Effector memory CD4-positive, alpha-beta T cell (primary cell): ENCODE results near the gene NSF.
A peak's percentile ranks its signal among the peaks of the same experiment; 100 is the strongest.

Experiments
- DNase-seq, 3 donors: peaks; one replicate each; pipeline ENCODE4 v3.0.0-alpha.2; 2020
- H3K27ac ChIP-seq: 2 replicates; pipeline ENCODE4 v1.7.0; 2013; ENCODE audit warnings: mild to moderate bottlenecking, low read length, moderate library complexity; ENCODE audit not compliant: insufficient read depth, poor library complexity, severe bottlenecking
- H3K27me3 ChIP-seq: replicated peaks from 2 replicates; pipeline ENCODE4 v1.7.0; 2013; ENCODE audit warnings: mild to moderate bottlenecking, low read length; ENCODE audit not compliant: insufficient read depth, control insufficient read depth, poor library complexity, severe bottlenecking
- H3K36me3 ChIP-seq: 2 replicates; pipeline ENCODE4 v1.7.0; 2013; ENCODE audit warnings: mild to moderate bottlenecking, low read length, moderate library complexity; ENCODE audit not compliant: control insufficient read depth, insufficient read depth
- H3K4me1 ChIP-seq: 2 replicates; pipeline ENCODE4 v1.7.0; 2013; ENCODE audit warnings: low read length, mild to moderate bottlenecking; ENCODE audit not compliant: control insufficient read depth, insufficient read depth, poor library complexity, severe bottlenecking
- H3K4me3 ChIP-seq: 2 replicates; pipeline ENCODE4 v1.7.0; 2013; ENCODE audit warnings: low read length, low read depth, mild to moderate bottlenecking; ENCODE audit not compliant: insufficient read depth, poor library complexity, severe bottlenecking
- H3K9me3 ChIP-seq: 2 replicates; pipeline ENCODE4 v1.7.0; 2013; ENCODE audit warnings: mild to moderate bottlenecking, low read length, moderate library complexity; ENCODE audit not compliant: control insufficient read depth

NSF gene

DNA sequence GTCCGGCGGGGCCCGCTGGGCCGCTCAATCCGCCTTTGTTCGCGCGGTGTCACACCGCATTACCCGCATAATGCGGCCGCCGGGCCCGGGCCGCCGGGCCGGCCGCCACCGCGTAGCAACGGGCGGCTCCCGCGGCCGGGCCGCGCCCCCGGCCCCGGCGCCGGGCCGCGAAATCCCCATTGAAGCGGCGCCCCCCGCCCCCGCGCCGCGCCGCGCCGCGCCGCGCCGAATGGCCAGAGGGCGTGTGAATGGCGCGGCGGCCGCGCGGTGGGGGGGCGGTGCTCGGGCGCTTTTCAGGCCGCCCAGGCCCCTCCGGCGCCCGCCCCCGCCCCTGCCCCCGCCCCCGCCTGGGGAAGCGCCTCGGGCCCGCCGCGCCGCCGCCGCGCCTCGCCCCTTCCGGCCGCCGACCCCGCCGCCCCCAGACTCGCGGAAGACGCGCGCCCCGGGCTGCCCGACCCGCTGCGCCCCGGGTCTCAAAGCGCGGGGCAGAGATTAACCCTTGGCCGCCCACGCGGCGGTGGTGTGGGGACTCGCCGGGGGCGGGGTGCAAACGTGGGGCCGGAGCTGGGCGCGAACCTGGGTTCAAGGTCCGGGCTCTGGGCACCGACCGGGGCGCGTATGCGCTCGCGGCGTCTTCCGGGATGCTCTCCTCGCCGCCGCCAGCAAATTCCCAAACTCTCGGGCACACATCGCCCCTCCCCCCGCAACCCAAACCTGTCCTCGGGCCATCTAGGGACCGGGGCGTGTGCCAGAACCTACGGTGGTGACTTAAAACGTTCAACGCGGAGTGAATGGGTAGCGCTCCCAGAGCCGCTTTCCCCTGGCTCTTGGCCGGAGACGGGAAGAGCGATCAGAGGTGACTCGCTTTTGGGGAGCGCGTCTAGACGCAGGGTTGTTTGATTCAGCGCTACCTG, 181.3 kb downstream of the NSF start:
- peak overlapping the region; percentile 69 for H3K4me3 ChIP-seq
- H3K9me3 ChIP-seq = no peaks in the 10 kb centered on the region
- no peaks in the 10 kb centered on the region for H3K36me3 ChIP-seq
- peaks cover 19% of the 10 kb centered on the region for H3K27me3 ChIP-seq
- peak in 1 of 3 donors; percentile 8 for DNase-seq
- peaks cover 17% of the 10 kb centered on the region for H3K4me1 ChIP-seq
- no peak overlapping the region for H3K27ac ChIP-seq

DNA sequence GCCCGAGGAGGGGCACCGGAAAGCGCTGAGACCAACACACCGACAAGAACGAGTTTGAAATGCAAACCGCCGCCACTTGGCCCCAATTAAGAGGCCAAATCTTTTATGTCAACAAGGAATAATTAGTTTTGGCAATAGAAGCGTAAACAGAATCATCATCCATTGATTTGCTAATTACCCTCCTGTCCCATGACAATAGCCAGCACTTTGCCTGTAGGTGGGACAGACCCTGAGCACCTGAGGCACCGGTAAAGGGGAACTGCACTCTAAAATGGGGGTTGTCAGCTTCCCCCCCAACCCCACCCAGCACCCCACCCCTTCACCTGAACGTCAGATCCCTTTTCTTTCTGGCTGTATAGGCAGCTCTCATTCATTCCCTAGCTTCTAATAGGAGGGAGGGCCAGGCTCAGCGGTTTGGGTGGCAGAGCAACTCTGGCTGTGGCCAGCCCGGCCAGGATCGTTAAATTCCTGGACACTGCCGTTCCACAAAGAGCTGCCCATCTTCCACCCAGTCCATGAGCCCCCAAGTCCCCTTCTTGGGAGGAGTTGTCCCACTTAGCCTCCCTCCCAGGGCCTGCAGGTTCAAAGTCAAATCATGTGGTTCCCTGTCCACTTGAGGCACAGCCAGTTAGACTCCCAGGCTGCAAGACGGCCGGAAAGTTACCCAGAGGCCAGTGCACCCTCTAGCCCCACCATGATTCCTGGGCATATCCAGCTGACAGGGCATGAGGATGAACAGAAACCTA, 182.2 kb downstream of the NSF start:
- H3K4me1 ChIP-seq = peaks cover 17% of the 10 kb centered on the region
- no peaks in the 10 kb centered on the region for H3K36me3 ChIP-seq
- H3K9me3 ChIP-seq = no peaks in the 10 kb centered on the region
- no peak for DNase-seq
- no peak overlapping the region for H3K27ac ChIP-seq
- peak overlapping the region; percentile 69 for H3K4me3 ChIP-seq
- H3K27me3 ChIP-seq = peaks cover 19% of the 10 kb centered on the region

DNA sequence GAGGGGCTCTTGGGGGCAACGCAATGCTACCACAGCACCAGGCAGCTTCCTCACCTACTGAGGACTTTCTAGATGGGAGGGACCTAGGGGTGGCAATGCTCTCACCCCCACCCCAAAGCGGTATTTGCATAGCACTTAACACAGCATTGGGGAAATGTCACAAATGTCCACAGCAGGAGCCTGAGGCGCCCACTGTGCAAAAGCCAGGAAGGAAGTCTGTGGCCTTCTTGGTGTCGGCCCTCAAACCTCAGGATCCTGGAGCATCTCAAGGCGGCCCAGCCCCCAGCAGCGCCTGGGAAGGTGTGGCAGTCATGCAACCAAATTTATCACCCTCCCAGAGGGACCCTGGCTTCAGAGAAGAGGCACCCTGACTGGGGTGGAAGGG, 182.7 kb downstream of the NSF start:
- Histone ChIP-seq H3K36me3 (no peaks in the 10 kb centered on the region), H3K4me1 (peaks cover 17% of the 10 kb centered on the region), H3K27me3 (peaks cover 19% of the 10 kb centered on the region), H3K27ac (no peak overlapping the region), H3K4me3 (no peak overlapping the region), H3K9me3 (no peaks in the 10 kb centered on the region)
- no peak for DNase-seq

DNA sequence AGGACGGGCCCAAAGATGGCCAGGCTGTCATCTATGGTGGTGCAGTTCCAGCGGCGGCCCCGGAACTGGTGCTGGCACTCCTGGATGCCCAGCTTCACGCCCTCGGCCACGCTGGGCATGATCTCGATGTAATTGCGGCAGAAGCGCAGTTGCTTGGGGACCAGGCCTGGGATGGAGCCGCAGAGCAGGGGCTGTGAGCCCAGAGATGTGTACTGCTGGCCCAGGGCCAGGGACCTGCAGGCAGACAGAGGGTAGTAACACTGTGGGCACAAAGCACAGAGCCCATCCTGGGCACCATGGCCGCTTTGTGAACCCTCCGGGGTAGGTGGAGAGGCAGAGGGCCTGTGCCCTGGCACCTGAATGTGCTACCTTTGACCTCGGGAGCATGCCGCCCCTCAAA, 183.2 kb downstream of the NSF start:
- H3K4me1 ChIP-seq = peaks cover 17% of the 10 kb centered on the region
- no peak overlapping the region for H3K27ac ChIP-seq
- no peak overlapping the region for H3K4me3 ChIP-seq
- no peaks in the 10 kb centered on the region for H3K9me3 ChIP-seq
- H3K36me3 ChIP-seq = no peaks in the 10 kb centered on the region
- no peak for DNase-seq
- H3K27me3 ChIP-seq = peaks cover 19% of the 10 kb centered on the region

DNA sequence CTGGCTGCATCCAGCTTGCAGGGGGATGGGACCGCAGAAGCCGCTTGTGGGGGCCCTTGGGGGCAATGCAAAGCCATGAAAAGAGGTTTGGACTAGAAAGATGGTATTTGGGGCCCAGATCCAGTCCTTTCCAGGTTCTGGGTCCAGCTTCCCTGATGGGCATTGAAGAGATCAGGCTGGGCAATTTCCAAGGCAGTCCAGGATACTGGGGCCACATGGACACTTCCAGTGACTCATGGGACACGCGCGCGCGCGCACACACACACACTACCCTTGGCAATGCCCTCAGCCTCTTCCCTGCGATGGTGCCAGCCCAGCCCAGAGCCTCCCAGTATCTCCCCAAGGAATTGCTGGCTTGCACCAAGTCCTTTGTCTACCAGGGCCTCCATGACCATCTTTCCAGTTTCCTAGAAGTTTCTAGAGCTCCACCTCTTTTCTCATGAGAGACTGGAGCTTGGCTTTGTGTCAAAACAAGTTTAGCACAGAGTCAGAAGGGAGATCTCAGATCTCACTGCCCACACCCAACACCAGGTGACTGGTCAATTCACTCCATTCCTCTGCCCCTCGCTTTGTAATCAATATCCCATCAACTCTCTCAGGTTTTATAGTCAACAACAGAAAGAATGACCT, 183.8 kb downstream of the NSF start:
- H3K36me3 ChIP-seq = no peaks in the 10 kb centered on the region
- H3K9me3 ChIP-seq = no peaks in the 10 kb centered on the region
- H3K27ac ChIP-seq = no peak overlapping the region
- DNase-seq = no peak
- peaks cover 17% of the 10 kb centered on the region for H3K4me1 ChIP-seq
- H3K27me3 ChIP-seq = peaks cover 19% of the 10 kb centered on the region
- no peak overlapping the region for H3K4me3 ChIP-seq

DNA sequence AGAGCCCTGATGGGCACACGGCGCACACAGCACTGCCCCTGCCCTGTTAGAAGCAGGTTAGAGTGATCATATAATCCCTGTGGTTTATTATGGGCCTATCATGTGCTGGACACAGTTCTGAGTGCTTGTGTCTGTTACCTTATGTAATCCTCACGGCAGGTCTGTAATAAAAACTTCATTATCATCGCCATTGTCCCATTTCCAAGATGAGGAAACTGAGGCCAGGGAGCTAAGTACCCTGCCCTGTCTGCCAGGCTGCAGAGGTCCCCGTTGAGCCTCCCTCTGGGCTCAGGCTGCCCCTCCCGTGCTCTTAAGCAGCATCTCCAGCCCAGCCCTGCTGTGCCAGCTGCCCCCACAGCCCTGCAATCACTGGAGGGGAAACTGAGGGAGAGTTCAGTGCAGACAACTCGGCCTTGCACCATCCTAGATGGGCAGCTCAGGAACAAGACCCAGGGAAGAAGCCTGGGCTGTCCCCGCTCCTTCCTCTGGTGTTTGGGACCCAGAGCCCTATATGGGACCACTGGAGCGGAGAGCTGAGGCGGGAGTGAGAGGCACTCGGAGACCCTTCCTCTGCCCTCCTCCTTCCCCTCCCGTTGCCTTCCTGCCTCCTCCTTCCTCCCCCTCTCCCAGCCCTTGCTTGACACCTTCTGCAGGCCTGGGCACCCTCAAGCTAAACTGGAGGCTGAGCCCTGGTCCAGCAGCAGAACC, 186.0 kb downstream of the NSF start:
- no peak for DNase-seq
- no peak overlapping the region for H3K4me3 ChIP-seq
- H3K27ac ChIP-seq = no peak overlapping the region
- H3K36me3 ChIP-seq = no peaks in the 10 kb centered on the region
- H3K27me3 ChIP-seq = peaks cover 13% of the 10 kb centered on the region
- H3K4me1 ChIP-seq = peaks cover 5% of the 10 kb centered on the region
- H3K9me3 ChIP-seq = no peaks in the 10 kb centered on the region

DNA sequence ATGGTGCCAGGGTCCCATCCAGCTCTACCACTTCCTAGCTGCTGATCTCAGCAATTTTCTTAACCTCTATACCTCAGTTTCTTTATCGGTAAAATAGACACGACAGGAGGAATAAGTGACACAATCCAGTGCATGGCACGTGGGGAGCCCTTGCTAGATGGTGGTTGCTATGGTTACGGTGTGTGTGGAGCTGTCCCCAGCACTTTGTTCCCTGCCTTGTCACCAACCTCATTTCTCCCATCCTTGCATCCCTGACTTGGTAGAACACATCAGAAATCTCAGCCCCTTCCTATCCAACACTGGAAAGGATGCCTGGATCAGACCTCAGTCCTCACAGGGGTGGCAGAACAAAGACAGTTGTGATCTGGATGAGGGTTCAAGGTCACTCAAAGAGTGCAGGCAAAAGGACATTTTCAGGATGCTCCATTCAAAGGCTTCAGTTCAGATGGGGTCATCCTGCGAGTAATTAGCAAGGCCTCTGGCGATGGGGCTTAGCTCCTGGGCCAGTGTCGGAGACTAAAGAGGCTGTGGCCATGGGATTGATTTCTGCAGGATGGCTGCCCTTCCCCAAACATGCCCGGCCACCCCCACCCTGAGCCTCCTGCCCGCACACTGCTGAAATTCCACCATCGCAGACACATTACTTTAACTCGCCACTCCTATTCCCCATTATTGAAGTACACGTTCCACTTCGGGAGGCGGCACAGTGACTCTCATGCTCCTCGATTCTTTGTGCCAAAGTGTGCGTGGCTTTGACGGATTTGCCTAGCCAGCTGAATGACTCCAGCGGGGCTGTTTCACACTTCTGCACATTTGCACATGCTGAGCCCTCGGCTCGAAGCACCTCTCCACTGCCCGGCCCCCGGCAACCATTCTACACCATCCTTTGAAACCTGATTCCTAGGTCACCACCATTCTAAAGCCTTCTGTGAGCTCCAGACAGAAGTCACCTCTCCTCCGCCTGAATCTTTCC, 187.8 kb downstream of the NSF start:
- no peaks in the 10 kb centered on the region for H3K27me3 ChIP-seq
- no peak overlapping the region for H3K4me3 ChIP-seq
- H3K27ac ChIP-seq = no peak overlapping the region
- no peaks in the 10 kb centered on the region for H3K9me3 ChIP-seq
- DNase-seq = no peak
- no peaks in the 10 kb centered on the region for H3K4me1 ChIP-seq
- H3K36me3 ChIP-seq = no peaks in the 10 kb centered on the region

DNA sequence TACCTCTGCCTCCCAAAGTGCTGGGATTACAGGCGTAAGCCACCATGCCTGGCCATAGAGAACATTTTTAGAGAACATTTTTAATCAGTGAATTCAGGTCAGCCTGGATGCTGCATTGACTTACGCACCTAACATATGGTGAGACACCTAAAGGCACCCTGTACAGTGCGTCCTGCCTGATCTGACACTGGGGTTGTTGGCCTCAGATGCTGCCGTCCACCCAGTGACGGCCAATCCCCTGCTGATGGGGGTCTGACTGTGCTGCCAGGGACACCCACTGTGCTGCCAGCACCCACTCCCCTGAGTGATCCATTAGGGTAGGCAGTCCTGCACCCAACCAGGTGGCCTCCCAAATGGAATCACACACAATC, 189.5 kb downstream of the NSF start:
- H3K9me3 ChIP-seq = no peaks in the 10 kb centered on the region
- H3K27ac ChIP-seq = no peak overlapping the region
- no peak overlapping the region for H3K4me3 ChIP-seq
- H3K4me1 ChIP-seq = no peaks in the 10 kb centered on the region
- no peaks in the 10 kb centered on the region for H3K36me3 ChIP-seq
- no peaks in the 10 kb centered on the region for H3K27me3 ChIP-seq
- no peak for DNase-seq
